GM12892 (cell line): ENCODE measurements around the gene C4orf50.
A peak's percentile ranks its signal among the peaks of the same experiment; 100 is the strongest.
"Not testable (repeated sequence)": the region's sequence is repeated elsewhere in the genome, so short reads cannot be mapped to it uniquely, and the experiment has no call there.

Experiments used
- DNase-seq: peaks from one replicate; pipeline ENCODE4 v3.0.0; 2011; ENCODE audit not compliant: insufficient read length
- FAIRE-seq: peaks from 2 replicates; lab custom pipeline; 2011; peaks lifted over from hg19 to GRCh38; lab: Jason Lieb, UNC
- POLR2A ChIP-seq: IDR thresholded peaks from 2 replicates; pipeline ENCODE4 v1.6.1; 2011; ENCODE audit warnings: low read depth, low read length, control low read depth
- POLR2AphosphoS5 ChIP-seq: IDR thresholded peaks from 2 replicates; pipeline ENCODE4 v1.6.1; 2011; ENCODE audit warnings: low read depth, low read length, control low read depth
- TAF1 ChIP-seq: IDR thresholded peaks from 2 replicates; pipeline ENCODE4 v1.6.1; 2011; ENCODE audit warnings: low read depth, mild to moderate bottlenecking, control low read depth, low read length, borderline replicate concordance

Gene C4orf50

GRCh38 chr4:5956285-5957021 is 61.8 kb downstream of the C4orf50 start:
- TF ChIP-seq TAF1 = no peak
- DNase-seq (no peak), FAIRE-seq (no peak)

GRCh38 chr4:5955856-5956255 is 62.4 kb downstream of the C4orf50 start:
- no peak for TF ChIP-seq POLR2AphosphoS5
- no peak for TF ChIP-seq POLR2A
- TF ChIP-seq TAF1 = no peak
- FAIRE-seq (peak; percentile 44), DNase-seq (no peak)

- no peak for DNase-seq
- TF ChIP-seq POLR2A (no peak), TAF1 (no peak), POLR2AphosphoS5 (no peak)
- no peak for FAIRE-seq
Observed at GRCh38 chr4:5955201-5955821, 62.9 kb downstream of the C4orf50 start.

GRCh38 chr4:5954056-5954760 is 64.0 kb downstream of the C4orf50 start:
- DNase-seq (no peak), FAIRE-seq (no peak)
- no peak for TF ChIP-seq TAF1
- TF ChIP-seq POLR2A = no peak
- TF ChIP-seq POLR2AphosphoS5 = no peak

- TF ChIP-seq POLR2AphosphoS5 (no peak), POLR2A (no peak), TAF1 (no peak)
- FAIRE-seq (no peak), DNase-seq (no peak)
Observed at GRCh38 chr4:5952975-5953951, 65.0 kb downstream of the C4orf50 start.

- TF ChIP-seq POLR2A = no peak
- no peak for TF ChIP-seq POLR2AphosphoS5
- TF ChIP-seq TAF1 = no peak
- DNase-seq (no peak), FAIRE-seq (no peak)
Observed at GRCh38 chr4:5952286-5952974, 65.8 kb downstream of the C4orf50 start.

- not testable (repeated sequence) for FAIRE-seq
Observed at GRCh38 chr4:5946653-5947052, 71.6 kb downstream of the C4orf50 start.

GRCh38 chr4:5945936-5946335 is 72.3 kb downstream of the C4orf50 start:
- DNase-seq (no peak), FAIRE-seq (no peak)
- no peak for TF ChIP-seq POLR2AphosphoS5
- no peak for TF ChIP-seq POLR2A
- no peak for TF ChIP-seq TAF1

More at GRCh38 chr4:5946653-5947052, 71.6 kb downstream of the C4orf50 start:
- not testable (repeated sequence) for DNase-seq

GRCh38 chr4:5945171-5945570 is 73.1 kb downstream of the C4orf50 start:
- DNase-seq (no peak), FAIRE-seq (no peak)

GRCh38 chr4:5943561-5943960 is 74.7 kb downstream of the C4orf50 start:
- TF ChIP-seq TAF1 (no peak), POLR2A (no peak), POLR2AphosphoS5 (no peak)
- no peak for FAIRE-seq
- no peak for DNase-seq

More at GRCh38 chr4:5945171-5945570, 73.1 kb downstream of the C4orf50 start:
- TF ChIP-seq POLR2A (no peak), TAF1 (no peak), POLR2AphosphoS5 (no peak)
